HG03469 (cell line): ENCODE results near the gene DNAAF8.

Experiments
- ATAC-seq: cut with Tn5 transposase; IDR thresholded peaks from one replicate; pipeline ENCODE4 v1.9.1; 2021; ENCODE audit warnings: mild to moderate bottlenecking, moderate library complexity, moderate number of reproducible peaks; ENCODE audit not compliant: unreplicated experiment

Gene DNAAF8

DNA sequence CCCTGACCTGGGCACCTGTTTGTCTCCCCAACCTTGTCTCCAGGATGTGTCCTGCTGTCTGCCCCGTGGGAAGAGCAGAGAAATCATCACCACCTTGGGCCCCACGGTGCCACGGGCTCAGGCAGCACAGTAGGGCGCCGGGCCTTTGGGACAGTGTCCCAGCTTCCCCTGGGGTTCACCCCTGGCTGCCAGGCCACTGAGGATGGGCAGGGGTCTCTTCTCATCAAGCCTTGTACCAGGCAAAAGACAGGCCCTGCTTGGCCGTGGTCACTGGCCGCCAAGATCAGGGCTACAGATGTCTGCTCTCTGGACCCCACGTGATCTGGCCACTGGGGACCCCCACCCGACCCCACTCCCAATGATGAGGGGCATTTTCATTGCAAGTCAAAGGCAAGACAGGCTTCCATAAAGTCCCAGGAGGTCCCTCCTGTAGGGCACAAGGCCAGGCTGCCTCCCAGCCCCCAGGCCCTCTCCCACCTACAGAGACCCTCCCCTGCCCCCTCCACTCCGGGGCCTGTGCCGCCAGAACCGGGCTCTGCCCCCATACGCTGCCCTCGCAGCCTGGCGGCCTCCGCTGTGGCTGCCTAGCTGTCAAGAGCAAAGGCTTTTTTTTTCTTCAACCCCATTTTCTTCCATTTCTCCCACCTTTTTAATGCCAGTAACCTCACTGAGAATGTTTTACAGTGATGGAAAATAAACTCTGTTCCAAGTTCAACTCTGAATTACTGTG, 14.5 kb downstream of the DNAAF8 start:
- ATAC-seq, result no peak

DNA sequence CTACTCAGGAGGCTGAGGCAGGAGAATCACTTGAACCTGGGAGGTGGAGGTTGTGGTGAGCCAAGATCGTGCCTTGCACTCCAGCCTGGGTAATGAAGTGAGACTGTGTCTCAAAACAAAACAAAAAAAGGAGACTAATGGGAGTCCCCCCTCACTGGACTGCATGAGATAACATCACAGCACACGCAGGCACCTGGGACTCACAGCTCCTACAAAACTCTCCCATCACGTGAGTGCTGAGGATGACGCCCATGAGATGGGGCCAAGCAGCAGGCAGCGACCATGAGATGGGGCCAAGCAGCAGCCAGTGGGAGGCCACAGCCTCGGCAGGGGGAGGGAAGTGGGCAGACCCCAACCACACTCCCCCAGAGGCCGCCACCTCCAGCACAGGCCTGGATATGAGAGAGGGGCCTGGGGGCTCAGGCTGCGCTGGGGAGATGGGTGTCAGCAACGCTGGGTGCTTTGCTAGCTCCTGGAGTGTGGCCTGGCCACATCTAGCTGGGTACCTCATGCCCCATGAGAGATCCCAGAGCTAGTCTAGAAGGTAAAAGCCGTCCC, 15.4 kb downstream of the DNAAF8 start:
- no peak for ATAC-seq

GRCh38 chr16:4750896-4751295, 16.6 kb downstream of the DNAAF8 start:
- ATAC-seq, result no peak

DNA sequence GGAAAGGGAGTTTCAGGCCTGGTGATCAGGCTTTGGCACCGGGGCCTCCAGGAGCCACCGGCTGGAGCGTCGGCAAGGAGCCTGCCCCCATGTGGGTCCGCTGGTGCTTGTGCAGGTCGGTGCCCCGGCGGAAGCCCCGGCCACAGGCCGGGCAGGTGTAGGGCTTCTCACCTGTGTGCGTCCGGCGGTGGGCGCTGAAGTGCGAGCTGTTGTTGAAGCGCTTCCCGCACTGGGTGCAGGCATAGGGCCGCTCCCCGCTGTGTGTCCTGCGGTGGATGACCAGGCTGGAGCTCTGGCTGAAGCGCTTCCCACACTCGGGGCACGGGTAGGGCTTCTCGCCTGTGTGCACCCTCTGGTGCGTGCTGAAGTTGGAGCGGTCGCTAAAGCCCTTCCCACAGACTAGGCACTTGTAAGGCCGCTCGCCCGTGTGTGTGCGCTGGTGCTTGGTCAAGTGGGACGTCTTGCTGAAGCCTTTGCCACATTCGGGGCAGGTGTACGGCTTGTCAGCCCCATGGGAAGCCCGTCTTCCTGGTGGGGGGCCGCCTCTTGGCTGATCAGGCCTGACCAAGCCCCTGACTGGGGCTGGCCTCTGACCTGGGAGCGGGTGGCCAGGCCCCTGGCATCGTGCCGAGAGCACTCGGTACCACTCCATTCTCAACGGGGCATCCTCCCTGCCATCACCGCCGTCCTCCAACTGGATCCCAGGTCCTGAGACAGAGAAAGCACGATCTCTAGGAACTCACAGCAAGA, 18.2 kb downstream of the DNAAF8 start:
- no peak for ATAC-seq

DNA sequence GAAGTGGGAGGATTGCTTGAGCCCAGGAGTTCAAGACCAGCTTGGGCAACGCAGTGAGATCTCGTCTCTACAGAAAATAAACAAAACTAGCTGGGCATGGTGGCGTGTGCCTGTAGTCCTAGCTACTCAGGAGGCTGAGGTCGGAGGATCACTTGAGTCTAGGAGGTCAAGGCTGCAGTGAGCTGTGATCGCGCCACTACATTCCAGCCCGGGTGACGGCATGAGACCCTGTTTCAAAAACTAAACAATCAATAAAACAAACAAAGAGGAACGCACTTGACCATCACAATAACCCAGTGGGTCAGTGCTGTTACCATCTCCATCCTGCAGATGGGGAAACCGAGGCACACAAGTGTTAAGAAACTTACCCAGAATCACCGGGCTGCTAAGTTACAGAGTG, 18.9 kb downstream of the DNAAF8 start:
- ATAC-seq, result no peak

GRCh38 chr16:4754865-4755264, 20.5 kb downstream of the DNAAF8 start:
- ATAC-seq, result no peak

DNA sequence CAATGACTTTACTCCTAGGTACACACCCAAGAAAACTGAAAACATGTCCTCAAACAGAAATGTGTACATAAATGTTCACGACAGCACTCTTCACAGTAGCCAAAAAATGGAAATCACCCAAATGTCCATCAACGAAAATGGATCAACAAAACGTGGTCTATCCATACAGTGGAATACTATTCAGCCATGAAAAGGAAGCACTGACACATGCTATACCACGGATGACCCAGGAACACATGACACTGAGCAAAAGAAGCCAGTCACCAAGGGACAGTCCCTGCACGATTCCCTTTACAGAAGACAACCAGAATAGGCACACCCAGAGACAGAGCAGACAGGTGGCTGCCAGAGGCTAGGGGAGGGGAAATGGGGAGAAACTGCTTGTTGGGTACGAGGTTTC, 21.4 kb downstream of the DNAAF8 start:
- no peak for ATAC-seq

GRCh38 chr16:4760221-4760910, 26.0 kb downstream of the DNAAF8 start:
- ATAC-seq, result no peak

GRCh38 chr16:4762205-4762604, 27.9 kb downstream of the DNAAF8 start:
- ATAC-seq, result no peak

DNA sequence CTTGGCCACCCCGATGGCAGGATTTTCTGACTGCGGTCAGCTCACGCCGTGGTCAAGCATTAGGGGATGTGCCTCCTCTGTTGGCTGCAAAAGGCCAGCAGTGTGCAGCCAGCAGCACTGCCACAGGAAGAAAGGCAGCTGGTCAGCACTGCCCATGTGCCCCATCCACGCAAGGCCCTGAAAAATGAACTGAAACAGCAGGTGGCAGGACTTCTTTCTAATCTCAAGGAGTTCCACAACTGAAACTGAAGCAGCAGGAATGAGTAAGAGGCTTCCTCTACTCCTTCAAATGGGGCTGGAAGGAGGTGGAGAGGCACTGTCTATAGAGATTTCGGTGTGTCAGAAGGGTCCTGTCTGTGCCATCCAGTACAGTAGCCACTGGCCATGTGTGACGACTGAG, 29.5 kb downstream of the DNAAF8 start:
- ATAC-seq, result no peak

GRCh38 chr16:4765511-4766474, 31.5 kb downstream of the DNAAF8 start:
- no peak for ATAC-seq

- ATAC-seq, result peak; percentile 77
Measured at GRCh38 chr16:4766875-4767628, 32.7 kb downstream of the DNAAF8 start, which contains the start of gene ZNF500. ZNF500 (minus strand) TSS chr16:4767162; CDS start chr16:4765978, 1,184 bp downstream.

DNA sequence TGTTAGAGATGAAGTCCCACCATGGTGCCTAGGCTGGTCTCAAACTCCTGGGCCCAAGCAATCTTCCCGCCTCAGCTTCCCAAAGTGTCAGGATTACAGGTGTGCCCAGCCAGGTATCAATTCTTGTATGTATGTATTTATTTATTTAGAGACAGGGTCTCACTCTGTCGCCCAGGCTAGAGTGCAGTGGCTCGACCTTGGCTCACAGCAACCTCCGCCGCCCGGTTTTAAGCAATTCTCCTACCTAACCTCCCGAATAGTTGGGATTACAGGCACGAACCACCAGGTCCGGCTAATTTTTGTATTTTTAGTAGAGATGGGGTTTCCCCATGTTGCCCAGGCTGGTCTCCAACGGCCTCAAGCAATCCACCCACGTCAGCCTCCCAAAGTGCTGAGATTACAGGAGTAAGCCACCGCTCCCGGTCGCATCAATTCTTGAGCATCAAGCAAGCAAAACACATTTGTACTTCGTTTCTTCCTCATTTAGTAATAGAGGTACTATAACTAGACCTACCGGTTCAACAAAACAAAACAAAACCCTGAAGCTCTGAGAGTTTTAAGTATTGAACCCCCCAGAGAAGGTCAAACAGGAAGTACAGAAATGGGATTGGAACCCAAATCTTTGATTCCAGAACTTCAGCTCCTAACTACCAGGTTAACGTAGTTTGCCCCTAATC, 33.7 kb downstream of the DNAAF8 start:
- no peak for ATAC-seq

DNA sequence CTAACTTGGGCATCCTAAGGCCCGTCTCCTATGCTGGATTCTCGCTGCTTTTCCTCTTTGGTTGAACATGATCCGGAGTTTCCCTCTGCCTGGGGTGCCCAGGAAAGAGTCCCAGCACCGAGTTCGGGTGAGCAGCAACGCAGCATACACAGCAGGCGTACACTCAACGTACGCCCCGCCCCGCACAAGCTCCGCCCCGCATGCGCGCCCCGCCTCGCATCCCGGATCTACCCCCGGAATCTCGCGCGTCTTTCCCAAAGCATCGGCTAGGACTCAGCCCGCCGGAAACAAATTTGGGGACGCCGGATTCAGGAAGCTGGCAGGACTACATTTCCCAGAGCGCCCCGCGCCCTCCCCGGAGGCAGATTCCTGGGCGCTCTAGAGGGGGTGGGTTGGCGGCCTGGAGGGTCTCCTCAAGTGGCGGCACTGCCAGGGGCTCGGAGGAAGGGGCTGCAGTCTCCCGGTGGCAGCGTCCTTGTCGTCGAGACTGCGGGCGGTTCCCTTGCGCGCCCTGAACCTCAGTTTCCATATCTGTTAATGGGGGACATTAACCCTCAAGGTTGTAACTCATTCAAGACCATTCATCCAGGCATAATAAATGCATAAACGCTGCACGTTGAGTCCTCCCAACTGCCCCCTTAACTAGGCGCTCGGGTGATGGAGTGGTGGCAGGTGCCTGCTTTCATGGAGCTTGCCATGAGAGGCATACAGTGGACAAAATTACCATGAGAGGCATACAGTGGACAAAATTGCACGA, 34.4 kb downstream of the DNAAF8 start:
- ATAC-seq, result peak; percentile 51

DNA sequence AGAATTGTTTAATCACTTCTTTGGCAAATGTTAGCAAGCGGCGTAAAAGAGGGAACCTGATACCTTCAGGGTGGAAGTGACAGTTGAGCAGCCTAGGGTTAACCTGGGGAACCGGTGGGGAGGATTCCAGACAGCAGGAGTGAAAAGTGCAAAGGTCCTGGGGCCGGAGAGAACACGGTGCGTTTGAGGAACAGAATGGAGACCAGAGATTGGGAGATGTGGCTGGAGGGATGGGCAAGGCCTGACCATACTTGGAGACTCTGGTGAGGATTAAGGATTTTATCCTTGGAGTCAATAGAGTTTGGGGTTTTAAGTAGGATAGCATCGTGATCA, 34.9 kb downstream of the DNAAF8 start:
- ATAC-seq, result no peak

- no peak for ATAC-seq
Measured at GRCh38 chr16:4771646-4772045, 37.3 kb downstream of the DNAAF8 start.

DNA sequence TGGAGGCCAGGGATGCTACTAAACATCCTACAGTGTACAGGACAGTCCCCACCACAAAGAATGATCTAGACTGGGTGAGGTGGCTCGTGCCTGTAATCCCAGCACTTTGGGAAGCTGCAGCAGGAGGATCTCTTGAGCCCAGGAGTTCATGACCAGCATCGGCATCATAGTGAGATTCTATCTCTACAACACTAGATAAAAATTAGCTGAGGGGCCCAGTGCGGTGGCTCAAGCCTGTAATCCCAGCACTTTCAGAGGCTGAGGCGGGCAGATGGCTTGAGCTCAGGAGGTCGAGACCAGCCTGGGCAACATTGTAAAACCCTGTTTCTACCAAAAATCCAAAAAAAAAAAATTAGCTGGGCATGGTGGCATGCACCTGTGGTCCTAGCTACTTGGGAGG, 38.0 kb downstream of the DNAAF8 start:
- ATAC-seq, result no peak

DNA sequence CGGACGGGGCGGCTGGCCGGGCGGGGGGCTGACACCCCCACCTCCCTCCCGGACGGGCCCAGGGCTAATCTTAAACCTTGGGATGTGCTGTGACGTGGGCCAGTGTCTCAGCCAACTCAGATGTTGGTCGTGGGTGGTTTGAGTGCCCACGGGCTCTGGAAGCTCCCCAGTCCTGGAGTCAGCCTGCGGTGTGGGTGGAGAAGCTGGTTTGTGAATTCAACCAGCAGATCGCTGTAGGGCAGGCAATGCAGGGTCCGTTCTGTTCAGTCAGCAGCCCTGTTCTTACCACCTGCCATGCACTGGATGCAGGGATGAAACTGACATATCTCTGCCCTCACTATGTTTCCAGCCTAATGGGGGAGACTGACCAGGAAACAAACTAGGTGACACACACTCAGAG, 40.7 kb downstream of the DNAAF8 start:
- no peak for ATAC-seq
